ENCODE data around the gene DLAT.

DNA sequence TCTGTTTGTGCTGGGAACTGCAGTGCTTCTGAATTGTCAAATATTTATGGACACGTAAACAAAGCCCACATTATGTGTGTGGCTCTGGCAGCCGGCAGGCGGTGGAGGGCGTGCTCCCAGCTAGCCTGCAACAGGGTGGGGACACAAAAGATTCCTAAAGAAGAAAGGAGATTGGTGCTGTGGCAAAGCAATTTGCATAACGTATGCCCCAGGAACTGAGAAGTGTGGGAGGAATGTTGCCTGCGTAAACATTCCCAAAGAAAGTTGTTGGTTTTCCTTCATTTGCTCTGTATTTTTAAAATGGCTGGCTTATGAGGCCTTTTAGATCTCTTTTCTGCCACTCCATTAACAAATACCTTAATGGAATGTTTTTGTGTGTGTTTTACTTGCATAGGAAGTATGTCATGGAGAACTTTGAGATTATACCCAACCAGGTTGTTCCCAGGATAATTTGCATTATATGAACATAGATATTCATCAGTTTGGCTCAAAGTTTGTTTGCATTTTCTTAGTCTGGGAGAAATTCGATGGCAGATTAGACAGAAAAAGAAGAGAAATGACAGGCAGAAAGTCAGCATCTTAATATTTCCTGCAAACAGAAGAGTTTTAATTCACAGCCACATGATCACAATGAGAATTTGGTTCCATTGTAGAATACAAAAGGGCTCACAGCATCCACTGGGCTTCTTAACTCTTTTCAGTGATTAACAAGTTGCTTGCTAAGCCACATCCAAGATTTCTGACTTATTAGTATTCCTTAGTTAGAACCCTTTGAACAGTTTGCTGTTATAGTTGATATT, 41.8 kb upstream of the DLAT start:
- no peak for TF ChIP-seq EZH2 (IDR thresholded peaks at IDR 0.05)
- TF ChIP-seq POLR2AphosphoS5 (IDR thresholded peaks at IDR 0.05; ENCODE audit: borderline replicate concordance, low read depth, low read length) = no peak
